NB4 (cell line): ENCODE data around the gene CTIF.

ENCODE experiments used
- DNase-seq: peaks from one replicate; pipeline ENCODE4 v3.0.0; 2010; ENCODE audit warnings: low read depth
- H3K4me3 ChIP-seq: one replicate; pipeline ENCODE4 v1.5.1; 2011; ENCODE audit warnings: mild to moderate bottlenecking, low read depth, low read length, moderate library complexity
- CTCF ChIP-seq: IDR thresholded peaks from one replicate; pipeline ENCODE4 v1.5.1; 2012; ENCODE audit warnings: low read depth, low read length
- MAX ChIP-seq: IDR thresholded peaks from 2 replicates; pipeline ENCODE4 v1.6.1; 2011; ENCODE audit warnings: low read depth, low read length
- MYC ChIP-seq: IDR thresholded peaks from 2 replicates; pipeline ENCODE4 v1.6.1; 2011; ENCODE audit warnings: low read depth, low read length
- POLR2A ChIP-seq: IDR thresholded peaks from 2 replicates; pipeline ENCODE4 v1.6.1; 2011; ENCODE audit warnings: mild to moderate bottlenecking; ENCODE audit not compliant: insufficient read length; ENCODE audit errors: extremely low read depth

The CTIF gene

GRCh38 chr18:48638896-48639771 lies 100.3 kb downstream of the CTIF start:
- DNase-seq = no peak
- TF ChIP-seq MYC (no peak), POLR2A (no peak), CTCF (no peak), MAX (no peak)
- no peak overlapping the region for H3K4me3 ChIP-seq

GRCh38 chr18:48639772-48640432 lies 101.1 kb downstream of the CTIF start:
- DNase-seq = peak; percentile 18
- TF ChIP-seq POLR2A = no peak
- TF ChIP-seq CTCF = peak; percentile 24

GRCh38 chr18:48640566-48641270 lies 101.9 kb downstream of the CTIF start:
- no peak overlapping the region for H3K4me3 ChIP-seq
- TF ChIP-seq MYC = no peak
- TF ChIP-seq POLR2A = no peak
- no peak for TF ChIP-seq MAX
- TF ChIP-seq CTCF = no peak
- DNase-seq = no peak

More at GRCh38 chr18:48639772-48640432, 101.1 kb downstream of the CTIF start:
- no peak overlapping the region for H3K4me3 ChIP-seq

- H3K4me3 ChIP-seq = no peak overlapping the region
- DNase-seq = no peak
- no peak for TF ChIP-seq MYC
- no peak for TF ChIP-seq MAX
- TF ChIP-seq CTCF = no peak
- no peak for TF ChIP-seq POLR2A
These were observed 103.2 kb downstream of the CTIF start for GRCh38 chr18:48641981-48642380.

- DNase-seq = no peak
- no peak for TF ChIP-seq POLR2A
- TF ChIP-seq MYC = no peak
- TF ChIP-seq MAX = no peak
- TF ChIP-seq CTCF = no peak
- no peak overlapping the region for H3K4me3 ChIP-seq
These were observed 103.7 kb downstream of the CTIF start for GRCh38 chr18:48642503-48642902.
